GM18858 (cell line): ENCODE results near the gene SAFB.
"Not testable (repeated sequence)": the region's sequence is repeated elsewhere in the genome, so short reads cannot be mapped to it uniquely, and the experiment has no call there.

Experiments used
- ATAC-seq: cut with Tn5 transposase; IDR thresholded peaks from one replicate; pipeline ENCODE4 v1.9.1; 2021; ENCODE audit not compliant: unreplicated experiment

The SAFB gene

DNA sequence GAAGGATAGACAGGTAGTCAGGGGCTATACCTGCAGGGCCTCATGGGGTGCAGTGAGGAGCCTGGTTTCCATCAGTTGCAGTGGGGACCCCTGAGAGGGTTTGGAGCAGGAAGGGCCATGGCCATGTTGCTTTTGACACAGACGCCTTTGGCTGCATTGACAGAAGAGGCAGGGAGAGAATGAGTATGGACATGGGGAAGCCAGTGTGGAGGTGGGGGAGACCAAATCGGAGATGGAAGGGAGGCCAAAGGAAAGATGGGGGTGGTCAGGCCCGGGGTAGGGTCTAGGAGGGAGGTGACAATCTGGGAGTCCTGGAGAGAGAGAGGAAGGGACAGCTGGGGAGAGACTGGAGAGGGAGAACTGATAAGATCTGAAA is 59.2 kb downstream of the SAFB start:
- no peak for ATAC-seq

GRCh38 chr19:5683177-5683886 is 60.4 kb downstream of the SAFB start:
- no peak for ATAC-seq

DNA sequence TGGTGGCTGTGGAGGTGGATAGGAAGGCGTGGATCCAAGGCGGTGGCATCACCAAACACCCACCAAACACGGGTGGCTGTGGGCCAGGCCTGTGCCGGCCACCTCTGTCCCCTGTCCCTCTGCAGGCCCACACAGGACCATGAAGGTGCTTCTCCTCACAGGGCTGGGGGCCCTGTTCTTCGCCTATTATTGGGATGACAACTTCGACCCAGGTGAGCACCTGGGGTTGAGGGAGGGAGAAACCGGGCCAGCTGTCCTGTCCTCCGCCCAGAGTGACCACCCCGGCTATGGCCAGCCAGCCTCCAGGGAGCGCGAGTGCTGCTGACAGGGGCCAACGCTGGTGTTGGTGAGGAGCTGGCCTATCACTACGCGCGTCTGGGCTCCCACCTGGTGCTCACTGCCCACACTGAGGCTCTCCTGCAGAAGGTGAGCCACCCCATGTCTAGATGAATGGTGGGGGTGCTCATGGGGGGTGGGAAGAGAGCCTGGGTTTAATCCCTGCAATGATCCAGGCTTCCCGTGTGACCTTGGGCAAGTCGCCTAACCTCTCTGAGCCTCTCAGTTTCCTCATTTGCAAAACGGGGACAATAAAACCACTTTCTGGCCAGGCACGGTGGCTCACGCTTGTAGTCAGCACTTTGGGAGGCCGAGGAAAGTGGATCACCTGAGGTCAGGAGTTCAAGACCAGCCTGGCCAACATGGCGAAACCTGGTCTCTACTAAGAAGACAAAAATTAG is 62.0 kb downstream of the SAFB start:
- no peak for ATAC-seq

GRCh38 chr19:5686326-5686646 is 63.4 kb downstream of the SAFB start:
- ATAC-seq = no peak

- ATAC-seq = no peak
Observed at GRCh38 chr19:5686647-5687359, 63.9 kb downstream of the SAFB start.

- ATAC-seq = no peak
Observed at GRCh38 chr19:5687360-5688198, 64.7 kb downstream of the SAFB start.

- ATAC-seq = not testable (repeated sequence)
Observed at GRCh38 chr19:5688262-5688881, 65.5 kb downstream of the SAFB start.

- peak; percentile 35 for ATAC-seq
Observed at GRCh38 chr19:5690125-5690954, 67.5 kb downstream of the SAFB start, which contains the start of gene RPL36. Gene RPL36, plus strand, starts transcription at chr19:5690295. Its CDS starts 213 bp downstream, at chr19:5690508.

DNA sequence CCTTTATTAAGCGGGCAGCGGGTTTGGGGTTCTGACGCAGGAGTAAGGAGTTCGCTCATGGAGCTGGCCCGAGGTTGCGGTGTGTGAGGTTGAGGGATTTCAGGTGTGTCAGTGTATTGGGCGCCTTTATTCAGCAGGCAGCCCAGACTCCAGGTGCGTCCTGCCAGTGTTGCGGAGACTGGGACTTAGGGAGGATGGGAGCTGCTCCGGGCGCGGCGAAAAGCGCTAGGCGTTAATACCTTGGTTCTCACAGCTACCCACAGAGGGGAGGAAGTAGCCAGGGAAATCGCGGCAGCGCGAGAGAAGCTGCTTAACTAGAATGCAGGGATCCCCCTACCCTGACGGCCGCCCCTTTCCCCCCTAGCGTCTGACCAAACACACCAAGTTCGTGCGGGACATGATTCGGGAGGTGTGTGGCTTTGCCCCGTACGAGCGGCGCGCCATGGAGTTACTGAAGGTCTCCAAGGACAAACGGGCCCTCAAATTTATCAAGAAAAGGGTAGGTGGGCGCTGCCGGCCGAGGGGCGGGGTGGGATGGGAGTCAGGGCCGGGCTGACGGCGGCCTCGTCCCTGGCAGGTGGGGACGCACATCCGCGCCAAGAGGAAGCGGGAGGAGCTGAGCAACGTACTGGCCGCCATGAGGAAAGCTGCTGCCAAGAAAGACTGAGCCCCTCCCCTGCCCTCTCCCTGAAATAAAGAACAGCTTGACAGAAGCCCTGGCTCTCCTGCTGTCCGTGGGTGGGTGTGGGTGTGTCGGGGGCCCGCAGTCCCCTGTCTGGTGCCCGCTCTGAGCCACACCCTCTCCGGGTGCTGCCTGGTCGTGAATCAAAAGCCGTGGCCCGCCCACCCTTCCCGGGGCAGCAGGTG is 68.3 kb downstream of the SAFB start:
- no peak for ATAC-seq

DNA sequence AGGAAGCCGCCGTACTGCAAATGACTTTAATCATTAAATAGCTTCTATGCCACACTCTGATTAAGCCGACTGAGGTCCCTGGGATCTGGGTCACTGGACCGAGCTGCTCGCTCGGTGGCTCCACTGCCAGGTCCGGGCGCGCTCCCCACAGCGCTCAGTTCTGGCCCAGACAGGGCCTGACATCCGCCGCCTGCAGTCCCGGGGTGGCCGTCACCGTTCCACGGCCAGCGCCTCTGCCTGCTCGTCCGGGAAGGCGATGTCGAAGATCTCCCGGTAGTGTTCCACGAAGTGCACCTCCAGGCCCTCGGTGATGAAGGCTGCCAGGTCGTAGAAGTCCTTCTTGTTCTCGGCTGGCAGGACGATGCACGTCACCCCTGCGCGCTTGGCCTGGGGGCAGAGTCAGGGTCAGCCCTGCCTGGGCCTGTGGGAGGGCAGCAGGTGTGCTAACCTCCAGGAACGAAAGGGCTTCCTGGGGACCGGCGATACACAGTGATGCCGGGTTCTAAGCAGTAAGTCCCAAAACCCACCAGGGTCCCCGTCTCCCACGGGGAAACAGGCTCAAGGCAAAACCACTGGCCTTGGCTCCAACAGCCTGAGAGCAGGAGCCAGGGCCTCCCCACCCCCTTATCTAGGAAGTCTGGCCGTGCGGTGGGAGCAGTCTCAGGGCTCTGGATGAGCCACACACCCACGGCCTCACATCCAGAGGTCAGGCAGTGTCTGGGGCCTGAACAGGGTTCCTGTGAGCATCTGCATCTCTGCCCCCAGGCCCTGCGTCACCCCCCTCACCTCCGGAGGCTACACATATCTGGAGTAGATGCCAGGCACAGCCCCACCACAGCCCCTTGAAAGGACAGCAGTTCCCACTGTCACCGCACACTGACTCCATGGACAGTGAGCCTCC is 69.2 kb downstream of the SAFB start:
- ATAC-seq = no peak

- ATAC-seq = no peak
Observed at GRCh38 chr19:5692723-5693194, 69.9 kb downstream of the SAFB start.

- ATAC-seq = no peak
Observed at GRCh38 chr19:5693195-5694166, 70.6 kb downstream of the SAFB start.

DNA sequence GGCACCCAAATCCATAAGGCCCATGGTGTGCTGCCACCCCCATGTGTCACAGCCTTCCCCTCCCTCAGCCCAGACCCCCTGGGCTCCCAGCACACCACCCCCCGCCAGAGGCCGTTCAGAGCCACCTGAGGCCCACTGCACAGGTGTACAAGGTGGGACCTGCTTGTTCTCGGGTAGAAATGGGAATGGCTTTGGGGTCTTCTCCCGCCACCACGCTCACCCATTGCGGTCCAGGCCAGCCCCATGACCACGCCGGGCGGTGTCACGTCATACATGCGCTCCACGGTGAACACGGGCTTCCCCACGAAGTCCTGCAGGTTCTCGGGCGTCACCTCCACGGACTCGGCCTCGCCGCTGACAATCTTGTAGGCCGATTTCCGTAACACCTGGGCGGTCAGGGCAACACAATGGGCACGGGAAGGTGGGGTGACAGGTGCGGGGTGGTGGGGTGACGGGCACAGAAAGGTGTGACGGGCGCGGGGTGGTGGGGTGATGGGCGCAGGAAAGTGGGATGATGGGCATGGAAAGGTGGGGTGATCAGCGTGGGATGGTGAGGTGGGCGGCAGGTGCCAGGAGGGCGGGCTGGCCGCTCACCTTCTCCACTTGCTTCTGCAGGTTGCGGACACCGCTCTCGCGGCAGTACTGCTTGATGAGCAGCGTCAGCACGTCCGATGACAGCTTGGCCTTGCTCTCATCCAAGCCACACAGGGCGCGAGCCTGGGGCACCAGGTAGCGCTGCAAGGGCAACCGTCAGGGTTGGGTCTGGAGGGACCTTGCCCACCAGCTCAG is 71.5 kb downstream of the SAFB start:
- no peak for ATAC-seq

GRCh38 chr19:5694956-5695648 is 72.2 kb downstream of the SAFB start:
- no peak for ATAC-seq

GRCh38 chr19:5695649-5696195 is 72.8 kb downstream of the SAFB start:
- no peak for ATAC-seq
